HG03354 (cell line): ENCODE results near the gene PPP3R1.
A peak's percentile ranks its signal among the peaks of the same experiment; 100 is the strongest.
"Not testable (repeated sequence)": the region's sequence is repeated elsewhere in the genome, so short reads cannot be mapped to it uniquely, and the experiment has no call there.

Experiments
- ATAC-seq: cut with Tn5 transposase; IDR thresholded peaks from one replicate; pipeline ENCODE4 v1.9.1; 2021; ENCODE audit warnings: mild to moderate bottlenecking; ENCODE audit not compliant: unreplicated experiment, poor library complexity, severe bottlenecking

The PPP3R1 gene

GRCh38 chr2:68193787-68194372 lies 58.5 kb downstream of the PPP3R1 start:
- ATAC-seq, result no peak

- ATAC-seq, result no peak
Measured at GRCh38 chr2:68193144-68193543, 59.2 kb downstream of the PPP3R1 start.

GRCh38 chr2:68190991-68191731 lies 61.2 kb downstream of the PPP3R1 start:
- ATAC-seq, result no peak

GRCh38 chr2:68189991-68190784 lies 62.1 kb downstream of the PPP3R1 start:
- ATAC-seq, result no peak

GRCh38 chr2:68188831-68189230 lies 63.5 kb downstream of the PPP3R1 start:
- ATAC-seq, result peak; percentile 63

- ATAC-seq, result no peak
Measured at GRCh38 chr2:68187329-68187728, 65.0 kb downstream of the PPP3R1 start.

- peak; percentile 62 for ATAC-seq
Measured at GRCh38 chr2:68185541-68186164, 66.7 kb downstream of the PPP3R1 start.

- ATAC-seq, result no peak
Measured at GRCh38 chr2:68182902-68183301, 69.4 kb downstream of the PPP3R1 start.

- ATAC-seq, result no peak
Measured at GRCh38 chr2:68178954-68179627, 73.2 kb downstream of the PPP3R1 start.

GRCh38 chr2:68178432-68178831 lies 73.9 kb downstream of the PPP3R1 start:
- no peak for ATAC-seq

GRCh38 chr2:68177541-68177940 lies 74.8 kb downstream of the PPP3R1 start:
- no peak for ATAC-seq

- no peak for ATAC-seq
Measured at GRCh38 chr2:68176657-68177056, 75.7 kb downstream of the PPP3R1 start.

- not testable (repeated sequence) for ATAC-seq
Measured at GRCh38 chr2:68175210-68175609, 77.1 kb downstream of the PPP3R1 start.

- no peak for ATAC-seq
Measured at GRCh38 chr2:68172990-68173700, 79.2 kb downstream of the PPP3R1 start.

- no peak for ATAC-seq
Measured at GRCh38 chr2:68172521-68172920, 79.8 kb downstream of the PPP3R1 start.

- ATAC-seq, result no peak
Measured at GRCh38 chr2:68171684-68172083, 80.6 kb downstream of the PPP3R1 start.

GRCh38 chr2:68171146-68171545 lies 81.2 kb downstream of the PPP3R1 start:
- no peak for ATAC-seq

- peak; percentile 46 for ATAC-seq
Measured at GRCh38 chr2:68169308-68169707, 83.0 kb downstream of the PPP3R1 start.

GRCh38 chr2:68167186-68167585 lies 85.1 kb downstream of the PPP3R1 start:
- no peak for ATAC-seq
